Liver (tissue), 3 donors: ENCODE data around the gene NFIX.

Experiments
- CTCF ChIP-seq: fragments of 150-350 bp; IDR thresholded peaks from 2 replicates; pipeline ENCODE4 v1.5.1; 2017; ENCODE audit warnings: improper control_type of control experiment, low read depth, low read length; ENCODE audit not compliant: missing input control
- HNF4G ChIP-seq: IDR thresholded peaks from 2 replicates; pipeline ENCODE4 v1.6.1; 2016; ENCODE audit warnings: antibody characterized with exemption
- donor health status: healthy.
- donor health status: healthy.

DNA sequence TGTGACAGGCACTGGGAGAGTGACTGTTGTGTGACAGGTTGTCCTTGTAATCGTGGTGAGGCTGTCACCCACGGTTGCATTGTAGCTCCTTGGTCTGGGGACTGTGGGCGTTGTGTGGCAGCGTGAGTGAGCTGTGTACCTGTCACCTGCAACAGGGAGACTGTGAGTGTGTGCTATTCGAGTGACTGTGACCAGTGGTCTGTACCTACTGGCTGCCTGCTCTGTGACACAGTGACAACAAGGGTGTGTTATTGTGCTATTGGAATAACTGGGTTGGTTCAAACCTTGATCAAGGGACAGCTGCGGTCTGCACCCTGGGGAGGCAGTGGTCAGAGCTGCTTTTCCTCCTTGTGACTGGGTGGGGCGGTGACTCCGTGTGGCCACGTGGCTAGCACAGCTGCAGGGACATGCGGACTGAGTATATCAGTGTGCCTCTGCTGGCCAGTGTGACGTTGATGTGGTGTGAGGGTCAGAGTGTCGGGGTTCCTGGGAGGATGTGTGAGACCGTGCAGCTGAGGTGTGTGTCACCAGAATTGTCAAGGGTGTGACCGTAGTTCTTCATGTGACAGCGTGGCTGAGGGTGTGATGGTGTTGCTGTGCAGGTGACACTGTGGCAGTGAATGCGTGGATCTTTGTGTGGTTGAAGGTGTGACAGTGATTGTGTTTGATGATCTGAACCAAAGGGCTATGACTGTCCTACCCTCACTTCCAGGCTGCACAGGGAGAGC, 10.1 kb upstream of the NFIX start:
- no peak for TF ChIP-seq HNF4G
- TF ChIP-seq CTCF, result no peak
